GM12878 (cell line): ENCODE results near the gene GPX7.

Experiments
- CHD2 ChIP-seq: IDR thresholded peaks from 2 replicates; pipeline ENCODE4 v1.6.1; 2011; ENCODE audit warnings: low read depth, low read length, improper control_type of control experiment, borderline replicate concordance
- EZH2 ChIP-seq: IDR thresholded peaks from 2 replicates; pipeline ENCODE4 v1.6.1; 2012; ENCODE audit warnings: low read depth, mild to moderate bottlenecking, control low read depth, inconsistent platforms, low read length, borderline replicate concordance; ENCODE audit not compliant: control insufficient read depth
- POLR2A ChIP-seq: IDR thresholded peaks from 2 replicates; pipeline ENCODE4 v1.6.1; 2011; ENCODE audit warnings: low read depth, mild to moderate bottlenecking, low read length
- SPI1 ChIP-seq: IDR thresholded peaks from 2 replicates; pipeline ENCODE4 v1.6.1; 2011; ENCODE audit warnings: low read depth, mild to moderate bottlenecking, low read length, moderate library complexity, borderline replicate concordance; ENCODE audit not compliant: insufficient read depth
- SREBF2 ChIP-seq: IDR thresholded peaks from 2 replicates; pipeline ENCODE4 v1.6.1; 2012; ENCODE audit warnings: mild to moderate bottlenecking, low read length
- TF ChIP-seq, protein P1 (sequence below), 3 experiments: IDR thresholded peaks in 2 of 3; conservative IDR thresholded peaks in 1 of 3; 2 replicates each; pipeline ENCODE4 v1.5.1; 2011; ENCODE audit warnings: low read depth in 3 of 3, low read length in 3 of 3, mild to moderate bottlenecking in 3 of 3, control low read depth in 2 of 3, moderate library complexity in 2 of 3, inconsistent platforms in 1 of 3, mixed read lengths in 1 of 3; ENCODE audit not compliant: control insufficient read depth in 2 of 3, insufficient read depth in 1 of 3; ENCODE audit errors: extremely low read depth in 1 of 3

DNA sequence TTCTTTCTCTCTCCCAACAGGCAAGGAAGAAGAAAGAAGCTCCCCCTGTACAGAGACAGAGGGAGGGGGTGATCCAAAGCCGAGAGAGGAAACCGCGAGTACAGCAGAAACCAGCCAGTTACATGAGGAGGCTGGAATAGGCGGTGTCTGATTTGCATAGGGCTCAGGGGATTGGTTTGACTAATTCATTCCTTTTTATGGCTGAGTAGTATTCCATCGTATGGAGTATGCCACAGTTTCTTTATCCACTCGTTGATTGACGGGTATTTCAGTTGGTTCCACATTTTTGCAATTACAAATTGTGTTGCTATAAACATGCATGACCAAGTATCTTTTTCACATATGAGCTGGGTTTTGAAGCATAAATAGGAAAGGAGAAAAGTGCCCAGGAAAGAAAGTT, 3.4 kb upstream of the GPX7 start:
- TF ChIP-seq POLR2A (no peak), EZH2 (no peak), SREBF2 (no peak), SPI1 (no peak), CHD2 (no peak)
- TF ChIP-seq, protein P1, sequence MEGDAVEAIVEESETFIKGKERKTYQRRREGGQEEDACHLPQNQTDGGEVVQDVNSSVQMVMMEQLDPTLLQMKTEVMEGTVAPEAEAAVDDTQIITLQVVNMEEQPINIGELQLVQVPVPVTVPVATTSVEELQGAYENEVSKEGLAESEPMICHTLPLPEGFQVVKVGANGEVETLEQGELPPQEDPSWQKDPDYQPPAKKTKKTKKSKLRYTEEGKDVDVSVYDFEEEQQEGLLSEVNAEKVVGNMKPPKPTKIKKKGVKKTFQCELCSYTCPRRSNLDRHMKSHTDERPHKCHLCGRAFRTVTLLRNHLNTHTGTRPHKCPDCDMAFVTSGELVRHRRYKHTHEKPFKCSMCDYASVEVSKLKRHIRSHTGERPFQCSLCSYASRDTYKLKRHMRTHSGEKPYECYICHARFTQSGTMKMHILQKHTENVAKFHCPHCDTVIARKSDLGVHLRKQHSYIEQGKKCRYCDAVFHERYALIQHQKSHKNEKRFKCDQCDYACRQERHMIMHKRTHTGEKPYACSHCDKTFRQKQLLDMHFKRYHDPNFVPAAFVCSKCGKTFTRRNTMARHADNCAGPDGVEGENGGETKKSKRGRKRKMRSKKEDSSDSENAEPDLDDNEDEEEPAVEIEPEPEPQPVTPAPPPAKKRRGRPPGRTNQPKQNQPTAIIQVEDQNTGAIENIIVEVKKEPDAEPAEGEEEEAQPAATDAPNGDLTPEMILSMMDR (IDR thresholded peaks at IDR 0.05 in 2 of 3, conservative IDR thresholded peaks at IDR 0.05 in 1 of 3; ENCODE audit: control insufficient read depth in 2 of 3, extremely low read depth in 1 of 3, insufficient read depth in 1 of 3, low read depth in 3 of 3, low read length in 3 of 3): no peak
